Spleen (tissue), 11 donors: Measurements from ENCODE around the gene UBR2. TPM values are rescaled to one million over a fixed set of nuclear protein-coding genes. Genes with fewer than 3 reads are reported as not detected.
A peak's percentile ranks its signal among the peaks of the same experiment; 100 is the strongest.

Experiments used
- DNase-seq: peaks from one replicate; pipeline ENCODE4 v3.0.0-alpha.2; 2020
- H3K27ac ChIP-seq, 8 donors: fragments of 200-600 bp; sonication (generic) in 7 of 8; 1 replicate in 4 of 8; 2 replicates in 4 of 8; pipeline versions ENCODE4 v1.5.0 to v1.8.0; 2016 to 2021; ENCODE audit warnings: inconsistent platforms in 4 of 8, mild to moderate bottlenecking in 4 of 8, moderate library complexity in 1 of 8
- H3K27me3 ChIP-seq, 7 donors: fragments of 200-600 bp; sonication (generic) in 6 of 7; replicated peaks in 1 of 7; 1 replicate in 4 of 7; 2 replicates in 3 of 7; pipeline versions ENCODE4 v1.5.0 to v1.8.0; 2016 to 2021; ENCODE audit warnings: inconsistent platforms in 3 of 7, mild to moderate bottlenecking in 1 of 7
- H3K36me3 ChIP-seq, 6 donors: fragments of 200-600 bp; sonication (generic) in 5 of 6; 1 replicate in 4 of 6; 2 replicates in 2 of 6; pipeline versions ENCODE4 v1.5.0 to v1.8.0; 2016 to 2021; ENCODE audit warnings: inconsistent platforms in 2 of 6
- H3K4me1 ChIP-seq, 6 donors: fragments of 200-600 bp; sonication (generic) in 5 of 6; 1 replicate in 3 of 6; 2 replicates in 3 of 6; pipeline versions ENCODE4 v1.5.0 to v1.8.0; 2016 to 2021; ENCODE audit warnings: inconsistent platforms in 3 of 6
- H3K4me3 ChIP-seq, 8 donors: fragments of 200-600 bp; sonication (generic) in 7 of 8; 1 replicate in 4 of 8; 2 replicates in 4 of 8; pipeline versions ENCODE4 v1.5.0 to v1.8.0; 2016 to 2021; ENCODE audit warnings: inconsistent platforms in 4 of 8, mild to moderate bottlenecking in 4 of 8, moderate library complexity in 2 of 8
- H3K9me3 ChIP-seq, 8 donors: fragments of 200-600 bp; sonication (generic) in 7 of 8; 1 replicate in 4 of 8; 2 replicates in 4 of 8; pipeline versions ENCODE4 v1.5.0 to v1.8.0; 2016 to 2021; ENCODE audit warnings: inconsistent platforms in 4 of 8
- CTCF ChIP-seq, 11 experiments: fragments of 200-600 bp in 7 of 11; fragments of 450-650 bp in 4 of 11; sonication (generic) in 4 of 11; IDR thresholded peaks in 8 of 11; conservative IDR thresholded peaks in 3 of 11; 1 replicate in 7 of 11; 2 replicates in 4 of 11; pipeline versions ENCODE4 v1.4.0 to v1.8.0; 2016 to 2021; ENCODE audit warnings: antibody characterized with exemption in 11 of 11, inconsistent platforms in 4 of 11, mild to moderate bottlenecking in 1 of 11
- POLR2A ChIP-seq, 3 donors: fragments of 450-650 bp; IDR thresholded peaks; one replicate each; pipeline ENCODE4 v1.5.1; 2017; ENCODE audit warnings: antibody characterized with exemption in 3 of 3, mild to moderate bottlenecking in 1 of 3
- POLR2AphosphoS5 ChIP-seq, 3 donors: sonication (generic); formaldehyde crosslinking; IDR thresholded peaks; one replicate each; pipeline ENCODE4 v1.5.1; 2017; ENCODE audit warnings: antibody characterized with exemption in 3 of 3
- WGBS, 5 donors: extraction: QIAGEN DNeasy Blood & Tissue Kit in 3 of 5; methylation state at CpG; one replicate each; pipeline versions ENCODE4 v1.1.5 to v1.1.7; 2013 to 2018; 5-methylcytosine and 5-hydroxymethylcytosine counted together
- intact Hi-C: fragments of 100-400 bp; cut with DNase I; formaldehyde crosslinking; loops from one replicate; pipeline ENCODE4 v1.15.0; 2023; ENCODE audit warnings: low total_unique reads
- polyA plus RNA-seq, 3 donors: library from polyadenylated mRNA; stranded (reverse); fragments of 200-250 nt; gene quantifications; one replicate each; pipeline ENCODE4 v1.2.1, GENCODE V29; 2013
- total RNA-seq, 7 donors: library from RNA; depleted of rRNA in 3 of 7; stranded (reverse); fragments of >200 nt in 3 of 7; fragmentation: NEBNext Ultra II Directional in 4 of 7; extraction: Animal tissue kit (Norgen Biotek cat#: 25700) in 4 of 7; gene quantifications; one replicate each; pipeline versions ENCODE4 v1.1.0 to v1.2.1, GENCODE V29; 2016 to 2021
- donor health status: healthy with polysubstance abuse.
- donor health status: DM: no; HTN: no; CAD: no; lungs with moderate emphysema.
- donor health status: DM: no; HTN: no; CAD: no.
- donor health status: Bipolar disorder and iron deficiency.
- donor health status: healthy.
- donor health status: DM: no; HTN: no; CAD: no.
- donor health status: DM: yes; HTN: yes; CAD: no.

UBR2 gene
- total and polyA plus RNA-seq, 10 donors: 7.4 to 51.8 (median 43.7) TPM

- Histone ChIP-seq H3K4me1 (peaks cover 0 to 20% (median 15%) of the 10 kb centered on the region in 6 donors), H3K9me3 (no peaks in the 10 kb centered on the region), H3K4me3 (no peak overlapping the region), H3K27me3 (no peaks in the 10 kb centered on the region), H3K36me3 (no peaks in the 10 kb centered on the region), H3K27ac (no peak overlapping the region)
- no peak for DNase-seq
- intact Hi-C loops: loop anchor here (5.0 kb wide), 1 partner anchor 63 kb away; no protein-coding TSS in a partner anchor
- TF ChIP-seq CTCF (IDR thresholded peaks at IDR 0.05 in 8 of 11, conservative IDR thresholded peaks at IDR 0.05 in 3 of 11): no peak
- TF ChIP-seq POLR2AphosphoS5 (IDR thresholded peaks at IDR 0.05): no peak
- no peak for TF ChIP-seq POLR2A (IDR thresholded peaks at IDR 0.05)
Observed at GRCh38 chr6:42724825-42725224, 161.0 kb downstream of the UBR2 start.

DNA sequence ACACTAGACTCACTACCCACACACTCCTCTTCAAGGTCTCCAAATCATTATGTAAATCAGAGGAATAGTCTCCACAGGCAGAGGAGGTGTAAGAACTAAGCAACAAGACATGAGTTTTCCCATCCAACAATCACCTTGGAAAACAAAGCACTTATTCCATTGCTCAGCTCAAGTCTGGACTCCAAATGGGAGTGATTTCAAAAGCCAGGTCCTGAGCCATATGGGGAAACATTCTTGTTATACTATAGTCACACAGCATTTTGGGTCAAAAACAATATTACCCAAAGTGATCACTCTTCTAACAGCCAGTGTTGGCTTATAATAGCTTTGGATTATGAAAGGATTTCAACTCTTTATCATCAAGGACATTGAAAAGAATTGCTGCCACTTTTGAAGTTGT is 162.2 kb downstream of the UBR2 start:
- Histone ChIP-seq H3K27ac (peak overlapping the region in 7 of 8 donors; percentile 77 to 88 (median 83)), H3K4me3 (peak overlapping the region in 4 of 8 donors; percentile 48 to 71 (median 52))
- intact Hi-C loops: loop anchor here (5.0 kb wide), 1 partner anchor 64 kb away; no protein-coding TSS in a partner anchor

DNA sequence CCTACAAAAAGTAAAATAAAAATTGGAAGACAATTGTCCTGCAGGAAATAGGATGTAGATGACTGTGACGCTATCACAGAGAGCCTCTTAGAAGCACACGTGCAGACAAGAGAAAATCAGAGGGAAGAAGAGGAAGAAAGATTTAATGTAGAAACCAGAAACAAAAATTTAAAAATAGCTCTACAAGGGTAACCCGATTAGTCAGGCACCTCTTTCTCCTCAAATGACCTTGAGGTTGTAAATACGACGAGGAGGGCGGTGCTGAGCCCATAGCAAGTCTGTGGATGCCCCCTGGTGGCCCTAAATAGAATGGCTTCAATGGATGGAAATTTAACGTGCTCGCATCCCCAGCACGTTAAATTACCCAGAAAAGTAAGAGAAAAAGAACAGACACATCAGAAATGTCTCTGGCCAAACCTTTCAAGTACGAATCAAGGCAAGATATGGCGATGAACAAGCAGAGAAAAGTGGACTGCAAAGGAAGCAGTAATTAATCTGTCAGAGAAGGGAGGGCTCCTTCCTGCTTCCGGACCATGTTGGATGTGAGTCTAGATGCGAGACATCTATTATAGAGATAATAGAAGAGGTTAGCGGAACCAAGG is 162.8 kb downstream of the UBR2 start:
- intact Hi-C loops: loop anchor here (5.0 kb wide), 1 partner anchor 64 kb away; no protein-coding TSS in a partner anchor
- H3K9me3 ChIP-seq: no peaks in the 10 kb centered on the region
- DNase-seq: peak; percentile 87
- peak overlapping the region; percentile 77 to 88 (median 83) for H3K27ac ChIP-seq
- H3K4me3 ChIP-seq: peak overlapping the region; percentile 2 to 71 (median 48)
- TF ChIP-seq CTCF (IDR thresholded peaks at IDR 0.05 in 8 of 11, conservative IDR thresholded peaks at IDR 0.05 in 3 of 11) (peak; percentile 81 to 98 (median 92)), POLR2AphosphoS5 (IDR thresholded peaks at IDR 0.05) (peak in 1 of 3 donors; percentile 74), POLR2A (IDR thresholded peaks at IDR 0.05) (no peak)
- peaks cover 0 to 20% (median 15%) of the 10 kb centered on the region in 6 donors for H3K4me1 ChIP-seq
- H3K27me3 ChIP-seq: no peaks in the 10 kb centered on the region
- no peaks in the 10 kb centered on the region for H3K36me3 ChIP-seq
- WGBS, 5 donors: 0 to 2% (median 2%) methylated on average over 14 of the region's 14 CpGs

More for the DNA sequence above, 162.2 kb downstream of the UBR2 start:
- H3K4me1 ChIP-seq: peaks cover 0 to 20% (median 15%) of the 10 kb centered on the region in 6 donors
- no peaks in the 10 kb centered on the region for H3K9me3 ChIP-seq
- no peak for DNase-seq
- H3K36me3 ChIP-seq: no peaks in the 10 kb centered on the region
- no peaks in the 10 kb centered on the region for H3K27me3 ChIP-seq
- TF ChIP-seq POLR2A (IDR thresholded peaks at IDR 0.05) (no peak), POLR2AphosphoS5 (IDR thresholded peaks at IDR 0.05) (no peak), CTCF (IDR thresholded peaks at IDR 0.05 in 8 of 11, conservative IDR thresholded peaks at IDR 0.05 in 3 of 11) (no peak)

- Histone ChIP-seq H3K27ac (peak overlapping the region; percentile 77 to 88 (median 83)), H3K4me3 (peak overlapping the region; percentile 2 to 71 (median 48)), H3K4me1 (peaks cover 0 to 20% (median 15%) of the 10 kb centered on the region in 6 donors), H3K9me3 (no peaks in the 10 kb centered on the region), H3K36me3 (no peaks in the 10 kb centered on the region), H3K27me3 (no peaks in the 10 kb centered on the region)
- TF ChIP-seq POLR2A (IDR thresholded peaks at IDR 0.05) (no peak), POLR2AphosphoS5 (IDR thresholded peaks at IDR 0.05) (peak in 2 of 3 donors; percentile 35 to 66)
- intact Hi-C loops: loop anchor here (5.0 kb wide), 1 partner anchor 65 kb away; no protein-coding TSS in a partner anchor
- peak; percentile 80 for DNase-seq
- 23 to 41% (median 28%) methylated on average over 21 to 52 of the region's 52 CpGs for WGBS, 5 donors
Observed at GRCh38 chr6:42727087-42727611, 163.3 kb downstream of the UBR2 start.
